Renal cortex interstitium (tissue), 15 donors: Measurements from ENCODE around the gene SNX21. TPM values are rescaled to one million over a fixed set of nuclear protein-coding genes. Genes with fewer than 3 reads are reported as not detected.
"Not testable (repeated sequence)": the region's sequence is repeated elsewhere in the genome, so short reads cannot be mapped to it uniquely, and the experiment has no call there.

Source experiments
- DNase-seq, 11 donors: peaks; one replicate each; pipeline ENCODE4 v3.0.0-alpha.2; 2013; ENCODE audit warnings: low read depth in 9 of 11, low spot score in 4 of 11; ENCODE audit errors: extremely low read depth in 1 of 11
- long read RNA-seq, 16 experiments: transcript quantifications; one replicate each; lab custom pipeline, GENCODE V29; 2026
- polyA plus RNA-seq, 3 donors: library from polyadenylated mRNA; unstranded; fragments of 120-200 nt; gene quantifications; one replicate each; pipeline ENCODE4 v1.2.1, GENCODE V29; 2013; ENCODE audit not compliant: insufficient read length in 3 of 3

Gene SNX21, protein sequence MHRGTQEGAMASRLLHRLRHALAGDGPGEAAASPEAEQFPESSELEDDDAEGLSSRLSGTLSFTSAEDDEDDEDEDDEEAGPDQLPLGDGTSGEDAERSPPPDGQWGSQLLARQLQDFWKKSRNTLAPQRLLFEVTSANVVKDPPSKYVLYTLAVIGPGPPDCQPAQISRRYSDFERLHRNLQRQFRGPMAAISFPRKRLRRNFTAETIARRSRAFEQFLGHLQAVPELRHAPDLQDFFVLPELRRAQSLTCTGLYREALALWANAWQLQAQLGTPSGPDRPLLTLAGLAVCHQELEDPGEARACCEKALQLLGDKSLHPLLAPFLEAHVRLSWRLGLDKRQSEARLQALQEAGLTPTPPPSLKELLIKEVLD
- 10 to 100 TPM; 10.8 to 21.0 (median 14.2) TPM for polyA plus RNA-seq
- long read RNA-seq, donor 1, partial matches to known transcripts, result 0 of 1 reads
- long read RNA-seq, donor 1, other reads (novel, unspliced or antisense), result 0 of 1 reads
- long read RNA-seq, donor 2, partial matches to known transcripts, result 0 of 1 reads
- long read RNA-seq, donor 2, other reads (novel, unspliced or antisense), result 0 of 1 reads
- long read RNA-seq, donor 3, partial matches to known transcripts, result 11 of 37 reads
- long read RNA-seq, donor 3, other reads (novel, unspliced or antisense), result 19 of 37 reads
- long read RNA-seq, donor 4, partial matches to known transcripts, result 0 of 15 reads
- long read RNA-seq, donor 4, other reads (novel, unspliced or antisense), result 12 of 15 reads
- long read RNA-seq, donor 5, partial matches to known transcripts, result 0 of 2 reads
- long read RNA-seq, donor 5, other reads (novel, unspliced or antisense), result 0 of 2 reads
- long read RNA-seq, donor 6, partial matches to known transcripts, result 0 of 2 reads
- long read RNA-seq, donor 6, other reads (novel, unspliced or antisense), result 0 of 2 reads
- long read RNA-seq, donor 7, partial matches to known transcripts, result 0 of 5 reads
- long read RNA-seq, donor 7, other reads (novel, unspliced or antisense), result 0 of 5 reads
- long read RNA-seq, donor 8, partial matches to known transcripts, result 0 of 5 reads
- long read RNA-seq, donor 8, other reads (novel, unspliced or antisense), result 0 of 5 reads
- long read RNA-seq, donor 9, partial matches to known transcripts, result 0 of 3 reads
- long read RNA-seq, donor 9, other reads (novel, unspliced or antisense), result 0 of 3 reads
- long read RNA-seq, donor 10, partial matches to known transcripts, result 5 of 18 reads
- long read RNA-seq, donor 10, other reads (novel, unspliced or antisense), result 9 of 18 reads
- long read RNA-seq, donor 11, partial matches to known transcripts, result 0 of 2 reads
- long read RNA-seq, donor 11, other reads (novel, unspliced or antisense), result 0 of 2 reads
- long read RNA-seq, donor 12, partial matches to known transcripts, result 5 of 13 reads
- long read RNA-seq, donor 12, other reads (novel, unspliced or antisense), result 5 of 13 reads
- long read RNA-seq, donor 13, partial matches to known transcripts, result 0 of 10 reads
- long read RNA-seq, donor 13, other reads (novel, unspliced or antisense), result 5 of 10 reads
- long read RNA-seq, donor 14, partial matches to known transcripts, result 0 of 2 reads
- long read RNA-seq, donor 14, other reads (novel, unspliced or antisense), result 0 of 2 reads
- long read RNA-seq, donor 15, result 0 reads
- long read RNA-seq, donor 16, partial matches to known transcripts, result 5 of 68 reads
- long read RNA-seq, donor 16, other reads (novel, unspliced or antisense), result 53 of 68 reads

DNA sequence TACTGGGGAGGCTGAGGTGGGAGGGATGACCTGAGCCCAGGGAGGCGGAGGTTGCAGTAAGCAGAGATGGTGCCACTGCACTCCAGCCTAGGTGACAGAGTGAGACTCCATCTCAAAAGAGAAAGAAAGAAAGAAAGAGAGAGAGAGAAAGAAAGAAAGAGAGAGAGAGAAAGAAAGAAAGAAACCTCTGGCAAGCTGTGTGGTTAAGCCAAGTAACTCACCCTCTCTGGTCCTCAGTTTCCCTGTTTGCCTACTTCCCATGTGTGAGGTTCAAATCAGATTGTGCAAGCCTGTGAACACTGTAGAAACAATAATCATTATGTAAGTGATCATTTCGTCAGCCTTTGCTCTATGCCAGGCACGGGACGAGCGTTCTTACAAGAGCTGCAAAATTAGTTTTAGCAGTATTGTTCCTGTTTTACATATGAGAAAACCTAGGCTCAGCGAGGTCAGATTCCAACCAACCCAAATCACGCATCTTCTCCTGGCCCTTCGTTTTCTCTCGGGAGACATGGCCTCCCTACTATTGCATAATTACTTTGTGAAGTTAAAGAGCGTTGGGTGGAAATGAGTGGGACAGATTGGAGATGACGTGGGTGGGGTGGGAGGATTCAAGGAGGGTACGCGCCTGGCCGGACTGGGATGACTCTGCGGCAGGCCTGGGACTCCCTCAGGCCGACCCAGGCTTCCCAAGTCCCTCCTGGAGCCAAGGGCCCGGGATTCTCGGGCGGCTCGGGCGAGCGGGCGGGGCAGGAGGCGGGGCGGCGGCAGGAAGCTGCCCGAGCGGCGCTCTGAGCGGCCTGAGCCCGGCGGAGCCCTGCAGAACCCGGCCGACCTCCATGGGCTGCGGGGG, at the start of gene SNX21:
Gene SNX21, plus strand, starts transcription at position 770 of the 853 bp plus-strand sequence. CDS start 121 bp downstream, outside the sequence.
- DNase-seq, result peak in 8 of 11 donors; percentile 50 to 80 (median 72)

DNA sequence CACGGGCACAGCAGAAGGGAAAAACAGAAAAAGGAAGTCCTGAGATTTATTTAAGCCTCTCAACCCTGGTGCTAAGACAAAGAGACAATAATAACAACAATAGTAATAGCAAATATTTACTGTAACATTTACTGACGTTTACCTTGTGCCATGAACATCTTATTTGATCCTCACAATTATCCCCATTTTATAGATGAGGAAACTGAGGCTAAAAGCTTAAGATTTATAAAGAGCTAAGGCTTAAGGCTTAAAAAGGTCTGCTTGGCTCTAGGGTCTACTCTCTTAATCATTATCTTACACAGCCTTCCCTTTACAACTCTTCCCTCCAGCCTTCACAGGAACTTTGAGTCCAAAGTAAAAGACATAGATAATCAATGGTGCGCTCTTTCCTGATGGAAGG, 45.2 kb upstream of the SNX21 start:
- no peak for DNase-seq

DNA sequence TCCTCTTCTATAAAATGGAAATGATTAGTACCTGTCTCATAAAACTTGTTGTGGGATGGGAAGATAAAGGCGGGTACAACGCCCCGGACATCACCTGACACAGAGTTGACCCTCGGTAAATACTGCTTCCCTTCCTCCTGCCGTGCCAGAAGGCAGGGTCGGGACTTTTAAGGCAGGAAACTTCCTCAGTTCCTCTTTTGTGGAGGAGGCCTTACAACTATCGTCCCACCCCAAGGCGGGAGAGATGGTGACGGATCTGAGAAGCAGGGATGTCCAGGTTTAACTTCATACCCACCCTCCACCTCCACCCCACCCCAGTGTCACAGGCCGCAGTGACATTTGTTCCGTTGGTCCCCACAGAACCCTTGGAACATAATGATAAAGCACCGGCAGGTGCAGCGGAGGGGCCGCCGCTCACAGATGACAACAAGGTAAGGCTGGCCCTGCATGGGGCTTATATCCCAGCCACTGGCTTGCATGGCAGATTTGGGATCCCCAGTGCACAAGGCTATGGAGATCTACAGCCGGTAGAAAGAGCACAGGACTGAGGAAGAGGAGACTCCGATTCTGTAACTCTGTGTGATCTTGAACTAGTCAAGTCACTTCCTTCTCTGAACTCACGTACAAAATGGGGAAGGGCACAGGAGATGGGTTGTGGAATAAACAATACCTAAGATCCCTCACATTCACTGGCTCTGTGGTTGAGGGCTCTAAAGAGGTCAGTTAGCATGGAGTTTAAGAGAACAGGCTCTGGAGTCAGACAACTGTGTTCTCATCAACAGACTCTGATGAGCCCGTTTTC, 41.1 kb upstream of the SNX21 start:
- DNase-seq, result no peak

DNA sequence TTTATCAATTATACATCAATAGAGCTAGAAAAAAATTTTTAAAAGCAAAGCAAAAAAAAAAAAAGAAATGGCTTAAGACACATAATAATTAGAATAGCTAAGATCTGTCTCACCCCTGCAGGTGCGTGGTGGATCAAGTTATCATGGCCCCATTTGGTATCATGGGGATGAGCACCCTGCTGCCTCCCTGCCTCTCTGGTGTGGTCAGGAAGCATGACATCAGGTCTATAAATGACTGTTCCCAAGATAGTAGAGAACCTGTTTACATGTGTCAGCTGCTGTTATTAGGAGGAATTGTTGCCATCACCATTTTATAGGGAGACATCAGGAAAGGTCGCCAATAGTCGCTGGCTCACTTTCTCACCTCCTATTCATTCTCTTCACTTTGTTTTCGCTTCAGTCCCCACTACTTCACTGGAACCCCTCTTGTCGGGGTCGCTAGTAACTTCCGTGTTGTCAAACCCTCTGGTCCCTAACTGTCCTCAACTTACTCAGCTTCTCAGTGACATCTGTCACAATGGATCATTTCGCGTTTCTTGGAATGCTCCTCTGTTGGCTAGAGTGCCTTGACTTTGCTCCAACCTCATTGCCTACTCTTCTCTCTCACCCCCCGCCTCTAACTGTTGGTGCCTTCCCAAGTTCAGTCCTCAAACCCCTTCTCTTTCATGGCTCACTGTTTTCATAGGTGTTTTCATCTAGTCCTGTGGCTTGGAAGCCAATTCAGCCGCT, 37.1 kb upstream of the SNX21 start:
- DNase-seq, result no peak

DNA sequence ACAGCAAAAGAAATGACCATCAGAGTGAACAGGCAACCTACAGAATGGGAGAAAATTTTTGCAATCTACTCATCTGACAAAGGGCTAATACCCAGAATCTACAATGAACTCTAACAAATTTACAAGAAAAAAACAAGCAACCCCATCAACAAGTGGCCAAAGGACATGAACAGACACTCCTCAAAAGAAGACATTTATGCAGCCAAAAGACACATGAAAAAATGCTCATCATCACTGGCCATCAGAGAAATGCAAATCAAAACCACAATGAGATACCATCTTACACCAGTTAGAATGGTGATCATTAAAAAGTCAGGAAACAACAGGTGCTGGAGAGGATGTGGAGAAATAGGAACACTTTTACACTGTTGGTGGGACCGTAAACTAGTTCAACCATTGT, 36.1 kb upstream of the SNX21 start:
- DNase-seq, result not testable (repeated sequence)

DNA sequence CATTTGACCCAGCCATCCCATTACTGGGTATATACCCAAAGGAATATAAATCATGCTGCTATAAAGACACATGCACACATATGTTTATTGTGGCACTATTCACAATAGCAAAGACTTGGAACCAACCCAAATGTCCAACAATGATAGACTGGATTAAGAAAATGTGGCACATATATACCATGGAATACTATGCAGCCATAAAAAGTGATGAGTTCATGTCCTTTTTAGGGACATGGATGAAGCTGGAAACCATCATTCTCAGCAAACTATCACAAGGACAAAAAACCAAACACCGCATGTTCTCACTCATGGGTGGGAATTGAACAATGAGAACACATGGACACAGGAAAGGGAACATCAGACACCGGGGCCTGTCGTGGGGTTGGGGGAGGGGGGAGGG, 35.6 kb upstream of the SNX21 start:
- not testable (repeated sequence) for DNase-seq

DNA sequence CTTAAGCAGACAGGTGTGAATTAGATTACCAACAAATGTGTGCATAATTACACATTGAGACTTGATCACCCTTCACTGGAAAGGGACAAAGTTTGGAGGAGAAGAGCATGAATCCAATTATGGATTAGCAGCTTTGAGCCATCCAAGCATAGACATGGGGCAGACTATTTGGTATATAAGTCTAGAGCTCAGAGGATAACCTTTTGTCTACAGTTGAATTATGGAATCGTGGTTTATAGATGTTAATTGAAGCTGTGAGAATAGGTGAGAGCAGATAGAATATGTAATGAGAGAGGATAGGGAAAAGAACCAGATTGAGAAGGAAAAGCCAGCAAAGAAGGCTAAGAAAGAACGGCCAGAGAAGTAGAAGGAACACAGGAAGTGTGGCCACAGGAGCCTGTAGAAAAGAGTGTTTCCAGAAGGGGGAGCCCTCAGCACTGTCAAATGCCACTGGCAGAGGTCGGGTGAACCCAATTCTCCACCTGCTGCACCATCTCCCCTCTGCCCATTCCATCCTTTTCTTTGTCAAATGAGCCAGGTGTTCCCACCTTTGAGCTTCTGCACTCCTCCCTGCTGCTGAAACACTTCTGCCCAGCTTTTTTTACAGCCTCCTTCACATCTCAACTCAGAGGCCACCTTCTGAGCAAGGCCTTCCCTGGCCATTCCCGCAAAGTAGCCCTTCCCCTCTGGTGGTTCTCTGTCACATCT, 34.5 kb upstream of the SNX21 start:
- DNase-seq, result no peak

DNA sequence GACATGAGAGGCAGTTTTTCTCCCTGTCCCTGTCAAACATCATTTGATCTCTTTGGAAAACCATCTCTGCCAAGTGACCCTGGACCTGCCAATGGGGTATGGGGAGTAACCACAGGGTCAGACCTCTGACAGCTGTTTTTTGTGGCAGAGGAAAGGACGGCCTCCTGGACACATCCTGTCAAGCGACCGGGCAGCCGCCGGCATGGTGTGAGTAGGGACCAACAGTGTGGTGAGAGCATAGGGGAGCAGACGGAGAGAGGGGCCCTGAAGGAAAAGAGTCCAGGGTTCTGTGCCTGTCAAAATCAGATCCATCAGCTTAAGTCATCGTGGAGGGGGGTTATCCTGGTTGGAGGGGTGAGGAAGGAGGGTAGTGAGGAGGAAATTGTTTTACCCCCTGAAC, 31.7 kb upstream of the SNX21 start:
- DNase-seq, result no peak

DNA sequence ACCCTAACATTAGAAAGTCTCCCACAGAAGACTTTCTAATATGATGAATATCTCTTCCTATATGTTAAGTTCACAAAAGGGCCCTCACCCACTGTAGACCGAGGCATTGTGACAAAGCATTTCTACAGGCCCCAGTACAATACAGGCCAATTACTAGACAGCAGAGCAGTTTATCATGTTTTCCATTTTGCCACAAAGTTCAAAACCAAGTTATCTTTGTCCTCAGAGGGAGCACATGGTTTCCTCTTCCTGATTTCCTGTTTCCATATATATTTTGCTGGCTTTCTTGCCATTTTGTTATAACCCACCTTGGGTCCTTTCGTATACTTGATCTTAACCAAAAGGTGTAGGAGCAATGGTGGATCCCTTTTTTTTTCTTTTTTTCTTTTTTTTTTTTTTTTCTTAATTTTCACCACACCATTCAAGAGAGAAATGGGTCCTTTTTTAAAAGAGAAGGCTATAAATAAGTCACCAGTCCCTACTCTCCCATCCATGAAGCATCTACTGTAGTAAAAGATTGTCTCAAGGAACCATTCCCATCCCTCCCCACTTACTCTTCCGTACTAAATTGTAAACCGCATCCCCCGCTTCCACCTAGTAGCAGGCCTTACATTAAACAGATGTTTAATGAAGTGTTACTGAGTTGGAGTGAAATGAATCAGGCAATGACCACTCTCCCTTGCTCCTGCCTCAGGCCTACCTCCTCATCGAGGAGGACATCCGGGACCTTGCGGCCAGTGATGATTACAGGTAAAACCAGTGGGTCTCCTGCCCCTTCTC, 23.2 kb upstream of the SNX21 start:
- DNase-seq, result no peak

DNA sequence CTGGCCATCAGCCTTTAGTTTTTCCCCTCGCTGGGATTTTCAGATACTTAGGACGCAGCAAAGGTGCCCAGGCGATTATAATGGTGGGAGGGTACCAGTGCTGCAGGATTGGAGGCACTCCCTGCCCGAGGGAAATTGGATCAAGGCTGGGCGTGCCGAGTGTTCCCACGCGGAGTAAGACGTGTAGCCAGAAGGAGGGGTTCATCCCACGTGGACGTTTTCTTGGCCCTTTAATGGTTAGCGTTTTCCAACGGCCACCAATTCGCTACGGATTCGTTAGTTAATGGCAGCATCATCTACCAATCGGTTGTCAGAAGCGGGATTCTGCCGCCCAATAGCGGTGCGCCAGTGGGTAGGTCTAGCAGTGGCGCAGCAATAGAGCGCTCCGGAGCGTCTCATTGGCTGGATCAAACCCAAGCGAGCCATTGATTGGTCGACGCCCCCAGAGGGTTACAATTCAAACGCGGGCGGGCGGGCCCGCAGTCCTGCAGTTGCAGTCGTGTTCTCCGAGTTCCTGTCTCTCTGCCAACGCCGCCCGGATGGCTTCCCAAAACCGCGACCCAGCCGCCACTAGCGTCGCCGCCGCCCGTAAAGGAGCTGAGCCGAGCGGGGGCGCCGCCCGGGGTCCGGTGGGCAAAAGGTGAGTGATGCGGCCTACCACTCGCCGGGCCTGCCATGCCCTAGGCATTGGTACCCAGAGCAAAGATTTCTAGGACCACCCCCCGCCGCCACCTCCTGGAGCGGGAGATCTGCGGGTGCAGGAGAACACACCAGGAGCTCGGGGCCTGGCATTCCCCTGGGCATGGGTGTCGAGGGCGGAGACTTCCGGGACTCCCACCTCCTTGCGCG, 21.2 kb upstream of the SNX21 start, which contains the start of gene UBE2C:
Gene UBE2C, plus strand, starts transcription at position 488 of the 849 bp plus-strand sequence. Its CDS starts 52 bp downstream, at position 540.
- DNase-seq, result peak; percentile 96 to 100 (median 99)

DNA sequence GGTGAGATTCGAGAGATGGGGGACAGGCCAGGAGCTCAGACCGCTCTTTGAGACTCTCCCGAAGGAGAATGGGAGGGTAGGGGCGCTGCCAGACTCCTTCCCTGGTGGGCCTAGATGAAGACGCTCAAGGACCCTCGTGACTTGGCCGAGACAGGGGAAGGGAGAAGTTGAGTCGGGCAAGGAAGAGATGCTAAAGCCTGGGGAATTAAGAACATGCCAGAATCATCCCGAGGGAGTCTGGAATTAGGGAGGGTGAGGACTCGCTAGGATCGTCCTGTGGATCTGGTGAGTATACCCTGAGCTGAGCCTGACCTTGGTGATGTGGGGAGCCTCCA, 20.6 kb upstream of the SNX21 start:
- DNase-seq, result no peak

DNA sequence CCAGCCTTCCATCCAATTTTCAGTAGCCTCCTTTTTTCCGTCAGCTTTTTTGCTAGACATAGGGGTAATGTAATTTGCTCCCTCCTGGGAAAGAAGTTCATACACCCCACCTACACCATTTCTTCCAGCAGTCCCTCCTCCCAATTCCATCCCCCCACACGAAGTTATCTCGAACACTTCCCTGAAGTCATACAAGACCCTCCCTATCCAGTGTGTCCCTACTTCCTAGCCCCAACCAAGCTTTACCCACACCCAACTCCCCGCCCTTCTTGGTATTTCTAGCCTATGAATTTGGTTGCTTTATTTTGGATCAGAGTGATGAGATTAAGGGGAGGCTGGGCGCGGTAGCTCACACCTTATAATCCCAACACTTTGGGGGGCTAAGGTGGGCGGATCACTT, 20.1 kb upstream of the SNX21 start:
- no peak for DNase-seq

DNA sequence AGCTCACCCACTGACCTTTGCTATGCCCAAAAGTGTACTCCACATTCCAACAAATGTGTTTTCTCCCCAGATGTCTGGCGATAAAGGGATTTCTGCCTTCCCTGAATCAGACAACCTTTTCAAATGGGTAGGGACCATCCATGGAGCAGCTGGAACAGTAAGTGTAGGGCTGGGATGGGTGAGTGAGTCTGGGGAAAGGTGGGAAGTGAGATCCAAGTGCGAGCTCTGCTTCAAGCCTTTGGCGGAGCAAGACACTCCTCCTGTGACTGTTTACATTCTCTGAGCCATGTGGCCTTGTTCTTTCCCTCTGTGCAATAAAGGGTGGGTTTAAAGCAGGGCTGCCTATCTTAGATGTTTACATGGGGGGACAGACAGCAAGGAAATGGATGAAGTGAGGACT, 19.3 kb upstream of the SNX21 start:
- DNase-seq, result no peak

DNA sequence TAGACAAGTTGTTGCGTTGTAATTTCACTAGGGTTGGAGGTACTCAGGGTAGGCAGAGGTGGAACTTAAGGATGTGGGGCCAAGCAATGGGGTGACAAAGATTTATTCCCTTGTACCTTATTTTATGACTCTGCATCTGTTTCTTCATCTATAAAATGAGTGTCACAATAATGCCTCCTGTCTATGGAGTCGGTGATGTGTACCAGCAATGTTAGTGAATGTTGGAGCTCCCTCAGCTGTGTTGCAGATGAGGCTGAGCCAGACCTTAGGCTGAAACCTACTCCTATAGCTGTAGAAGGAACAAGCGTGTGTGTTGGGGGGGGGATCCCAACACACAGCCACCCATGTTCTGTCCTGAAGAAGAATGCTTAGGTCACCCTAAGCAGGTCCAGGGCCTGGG, 16.6 kb upstream of the SNX21 start:
- DNase-seq, result no peak
